ENCODE data around the gene PDE10A.

PDE10A gene

DNA sequence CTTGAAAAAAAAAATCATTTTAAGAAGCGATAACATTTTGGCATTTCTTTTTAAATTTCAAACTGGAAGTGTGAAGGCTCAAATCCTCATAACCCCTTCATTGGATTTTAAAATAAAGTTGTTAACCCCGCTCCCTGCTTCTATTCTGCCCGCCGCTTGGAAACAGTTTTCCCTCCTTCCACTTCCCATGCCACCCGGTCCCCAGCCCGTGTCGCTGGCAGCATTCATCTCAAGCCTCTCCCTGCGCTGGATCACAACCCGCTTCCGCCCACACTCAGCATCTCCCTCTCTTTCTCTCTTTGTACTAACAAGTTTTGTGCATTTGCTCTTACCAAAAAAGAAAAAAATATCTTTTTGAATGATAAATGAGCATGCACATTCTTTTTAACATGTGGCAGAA is 15.4 kb upstream of the PDE10A start:
- no peak for DNase-seq (ENCODE audit: low spot score)

DNA sequence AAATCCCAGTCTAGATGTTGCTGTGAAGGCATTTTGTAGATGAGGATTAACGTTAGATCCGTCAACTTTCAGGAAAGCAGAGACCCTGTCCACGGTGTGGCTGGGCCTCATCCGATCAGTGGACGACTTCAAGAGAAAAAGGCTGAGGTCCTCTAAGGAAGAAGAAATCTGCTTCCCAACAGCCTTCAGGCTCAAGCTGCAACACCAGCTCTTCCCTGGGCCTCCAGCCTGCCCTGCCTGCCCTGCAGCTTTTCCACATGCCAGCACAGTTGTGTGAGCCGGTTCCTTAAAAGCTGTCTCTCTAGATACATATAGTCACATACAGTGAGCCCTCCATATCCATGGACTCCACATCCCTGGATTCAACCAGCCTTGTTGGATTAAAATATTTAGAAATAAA is 14.1 kb upstream of the PDE10A start:
- no peak for DNase-seq (ENCODE audit: low spot score)

DNA sequence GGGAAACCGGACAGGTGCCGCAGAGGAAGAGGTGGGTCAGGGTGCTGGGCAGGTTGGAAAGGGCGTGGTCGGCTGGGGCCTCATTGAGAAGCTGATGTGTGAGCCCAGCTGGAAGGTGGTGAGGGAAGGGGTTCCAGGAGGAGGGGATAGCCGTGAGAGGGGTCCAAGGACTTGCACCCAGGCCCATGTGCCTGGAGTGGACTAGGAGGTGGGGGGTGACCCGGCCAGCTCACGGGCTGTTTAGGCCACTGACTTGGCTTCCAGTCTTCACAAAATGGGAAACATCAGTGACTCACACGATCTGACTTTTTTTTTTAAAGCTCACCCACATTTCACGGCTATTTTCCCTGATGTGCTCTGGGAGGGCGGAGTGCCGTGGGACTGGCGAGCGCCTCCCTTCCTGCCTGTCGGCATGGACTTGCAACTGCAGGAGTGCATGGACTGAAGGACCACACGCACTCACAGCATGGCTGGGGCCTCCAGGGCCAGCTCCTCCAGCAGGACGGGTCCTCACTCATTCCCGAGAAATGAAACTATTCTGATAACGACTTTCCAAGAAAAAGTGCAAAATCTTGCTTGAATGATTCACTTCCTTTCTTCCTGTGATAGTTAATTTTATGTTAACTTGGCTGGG is 13.5 kb upstream of the PDE10A start:
- DNase-seq (ENCODE audit: low spot score): no peak

DNA sequence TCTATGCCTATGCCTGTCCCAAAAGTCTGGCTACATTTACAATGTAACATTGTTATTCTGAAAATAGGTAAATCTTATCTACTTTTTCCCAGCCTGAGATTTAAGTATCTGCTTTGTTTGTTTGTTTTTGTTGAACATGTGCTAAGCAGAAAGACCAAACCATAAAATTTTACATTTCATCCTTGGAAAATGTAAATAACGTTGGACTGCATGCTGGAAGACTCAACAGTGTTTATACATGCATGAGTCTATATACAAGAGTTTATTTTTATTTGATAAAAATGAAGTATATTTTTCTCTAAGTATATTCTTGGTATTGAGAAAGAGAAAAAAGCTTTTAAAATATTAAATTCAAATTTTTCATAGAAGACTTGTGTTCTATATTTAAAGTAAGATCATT is 12.1 kb upstream of the PDE10A start:
- no peak for DNase-seq (ENCODE audit: low spot score)

DNA sequence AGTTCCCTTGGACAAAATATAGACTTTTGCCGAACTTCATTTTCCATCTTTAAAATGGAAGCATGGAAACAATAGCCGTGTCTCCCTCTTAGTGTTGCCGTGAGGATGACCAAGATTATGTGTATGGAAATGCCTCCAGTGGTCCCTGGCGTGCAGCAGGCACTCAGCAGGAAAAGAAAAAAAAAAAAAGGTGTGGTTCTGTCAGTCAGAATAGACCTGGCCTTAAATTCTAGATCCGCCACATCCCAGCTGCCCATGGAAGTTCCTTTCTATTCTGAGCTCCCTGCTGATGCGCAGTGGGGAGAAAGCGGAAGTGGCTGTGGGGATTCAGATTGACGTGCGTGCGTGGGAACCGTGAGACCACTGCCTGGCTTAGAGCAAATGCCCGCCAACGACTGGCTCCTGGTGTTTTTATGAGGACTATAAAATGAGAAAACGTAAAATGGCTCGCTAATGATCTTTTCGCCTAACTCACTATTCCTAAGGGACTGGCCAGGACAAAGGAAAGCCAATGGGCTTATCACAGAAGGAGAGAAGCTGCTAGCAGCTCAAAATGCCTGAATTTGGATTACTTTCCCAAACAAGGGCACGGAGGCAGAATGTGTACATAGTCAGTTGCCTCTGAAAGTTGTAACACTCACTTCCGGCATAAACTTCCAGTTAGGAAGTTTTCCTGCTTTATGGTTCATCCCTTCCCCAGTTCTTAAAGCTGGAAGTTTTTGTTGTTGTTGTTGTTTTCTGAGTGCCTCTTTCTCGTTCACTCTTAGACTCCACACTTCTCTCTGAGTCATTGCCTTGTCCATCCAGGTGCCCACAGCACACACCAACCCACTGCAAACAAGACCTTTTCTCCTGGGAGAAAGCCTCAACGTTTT is 11.4 kb upstream of the PDE10A start:
- no peak for DNase-seq (ENCODE audit: low spot score)

DNA sequence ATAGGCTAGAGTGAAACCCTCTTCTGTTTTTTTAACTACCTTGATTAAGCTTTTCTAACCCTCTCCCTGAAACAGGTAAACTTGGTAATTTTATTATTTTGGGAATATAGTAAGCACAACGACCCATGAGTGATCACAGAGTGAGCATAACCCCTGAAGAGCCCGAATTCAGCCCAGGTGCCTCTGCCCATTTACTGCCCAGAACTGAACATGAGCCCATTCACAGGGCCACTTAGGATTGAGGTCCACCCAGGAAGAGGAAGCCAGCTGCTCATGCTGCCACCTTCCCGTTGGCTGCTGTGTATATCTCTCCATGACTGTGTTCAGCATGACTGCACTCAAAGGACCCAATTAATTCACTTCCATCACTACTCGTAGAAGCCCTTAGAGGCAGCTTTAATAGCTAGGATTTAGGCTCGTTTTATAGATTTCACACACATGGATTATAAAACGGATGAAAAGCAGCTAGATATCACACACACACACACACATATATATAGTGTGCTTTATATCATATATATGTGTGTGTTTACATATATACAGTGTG is 8.3 kb upstream of the PDE10A start:
- DNase-seq (ENCODE audit: low spot score): no peak

DNA sequence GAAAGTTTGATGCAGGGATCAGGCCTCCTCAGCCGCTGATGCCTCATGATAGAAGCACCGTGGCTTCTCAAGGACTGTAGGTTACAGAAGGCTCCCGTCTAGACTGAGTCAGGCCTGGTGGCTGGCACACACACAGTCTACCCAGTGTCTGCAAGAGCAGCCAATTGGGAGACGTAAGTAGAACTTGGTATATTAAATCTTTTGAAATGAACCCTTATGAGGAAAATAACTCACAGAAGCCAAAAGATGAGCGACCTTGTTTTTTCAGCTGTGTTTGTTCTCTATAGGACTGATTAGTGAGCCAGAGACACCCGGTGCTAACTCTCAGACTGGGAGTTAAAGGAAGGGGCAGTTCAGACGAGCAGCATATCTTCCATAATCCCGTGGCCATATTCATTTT is 5.9 kb upstream of the PDE10A start:
- no peak for DNase-seq (ENCODE audit: low spot score)

DNA sequence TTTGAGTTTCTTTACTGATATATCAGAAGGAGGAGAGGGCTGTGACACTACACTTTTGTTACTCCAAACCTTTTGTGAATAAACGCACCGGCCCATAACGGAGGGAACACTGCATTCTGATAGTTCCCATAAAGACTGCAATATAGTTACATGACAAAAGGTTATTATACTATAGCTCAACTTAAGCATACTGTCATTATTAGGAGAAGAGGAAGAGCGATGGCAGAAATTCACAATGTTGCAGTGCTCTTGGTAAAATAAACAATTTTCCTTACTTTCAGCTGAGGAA is 2.3 kb upstream of the PDE10A start:
- DNase-seq (ENCODE audit: low spot score): no peak

DNA sequence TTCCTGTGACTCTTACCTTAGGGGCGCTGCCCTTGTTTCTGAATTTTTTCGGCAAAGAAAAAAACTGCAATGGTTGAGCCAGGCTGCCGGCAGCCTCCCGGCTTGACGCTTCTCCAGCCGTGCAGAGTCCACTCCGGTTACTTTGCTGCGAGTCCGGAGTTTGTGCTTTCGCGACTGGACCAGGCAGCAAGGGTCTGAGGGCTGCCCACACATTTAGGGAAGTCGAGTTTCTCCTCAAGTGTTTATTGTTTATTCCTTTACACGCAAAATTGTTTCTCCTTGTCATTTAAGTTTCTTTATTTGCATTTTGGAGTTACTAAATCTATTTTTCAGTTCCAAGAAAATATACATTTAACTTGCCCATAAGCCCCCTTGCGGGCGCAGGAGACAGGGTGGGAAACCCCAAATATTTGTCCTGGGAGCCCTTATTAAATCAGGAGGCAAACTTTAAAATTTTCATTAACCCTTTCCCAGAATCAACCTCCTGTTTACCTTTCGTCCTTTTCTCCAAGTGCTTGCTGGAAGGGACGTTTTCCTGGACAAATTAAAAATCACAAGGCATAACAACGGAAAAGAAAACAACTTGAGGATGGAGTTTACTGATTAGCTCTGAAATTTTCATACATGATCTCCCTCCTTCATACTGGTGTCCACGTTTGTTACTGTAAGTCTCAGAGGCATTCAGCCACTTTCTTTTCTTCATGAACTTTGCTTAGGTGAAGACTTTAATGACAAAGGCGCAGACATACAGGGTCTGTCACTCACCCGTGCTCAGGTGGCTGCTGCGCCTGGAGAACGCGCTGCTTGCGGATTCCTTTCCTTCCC is 1.7 kb upstream of the PDE10A start:
- DNase-seq (ENCODE audit: low spot score): peak; percentile 32

DNA sequence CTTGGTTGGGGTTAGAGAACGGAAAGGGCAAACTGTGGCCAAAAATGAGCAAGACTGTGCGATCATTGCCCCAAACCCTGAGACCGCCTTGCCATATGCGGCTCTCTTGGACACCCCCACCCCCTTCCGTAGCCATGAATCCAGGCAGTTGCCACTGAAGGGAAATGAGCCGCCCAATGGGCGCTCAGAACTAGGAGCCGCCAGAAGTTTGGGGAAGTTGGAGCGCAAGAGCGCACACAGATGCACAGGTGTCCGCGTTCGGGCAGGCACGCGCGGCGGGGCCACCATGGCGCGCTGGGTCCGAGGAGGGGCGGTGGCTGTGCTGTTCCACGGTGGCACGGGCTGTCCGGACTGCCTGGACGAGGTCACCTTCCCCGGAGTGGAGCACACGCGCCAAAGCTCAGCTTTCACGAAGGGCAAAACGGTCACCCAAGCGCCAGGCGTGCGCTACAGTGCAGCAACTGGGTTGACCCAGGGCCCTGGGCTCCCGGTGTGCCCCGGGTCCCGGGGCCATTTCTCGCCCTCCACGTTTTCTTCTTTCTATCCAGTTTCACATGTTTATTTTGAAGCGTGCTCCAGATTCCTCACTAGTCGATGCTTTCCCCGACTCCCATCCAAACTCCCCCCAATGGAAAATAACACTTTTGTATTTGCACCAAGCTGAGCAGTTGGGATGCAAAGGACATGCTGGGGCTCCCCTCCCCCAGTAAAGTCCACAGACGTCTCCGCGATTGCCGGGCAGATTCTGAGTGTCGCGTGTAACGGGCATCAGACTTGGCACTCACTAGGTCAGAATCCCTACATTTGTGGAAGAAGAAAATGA is 906 bp upstream of the PDE10A start:
- no peak for DNase-seq (ENCODE audit: low spot score)

DNA sequence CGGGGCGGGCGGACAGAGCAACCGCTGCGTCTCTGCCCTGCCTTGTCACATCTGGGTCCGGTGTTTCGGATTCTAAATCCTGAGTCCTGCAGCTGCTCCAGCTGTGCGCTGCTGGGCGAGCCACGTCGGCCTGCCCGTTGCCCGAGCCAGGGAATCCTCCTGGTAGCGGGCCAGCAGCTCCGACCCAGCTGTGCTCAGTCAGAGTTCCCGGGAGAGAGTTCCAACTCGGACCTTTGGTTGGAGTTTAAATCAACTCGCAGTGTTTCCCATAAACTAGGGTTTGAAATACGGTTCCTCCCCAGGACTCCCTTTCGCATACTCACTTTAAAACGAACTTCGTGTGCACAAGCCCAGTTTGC is 315 bp upstream of the PDE10A start:
- DNase-seq (ENCODE audit: low spot score): peak; percentile 44

DNA sequence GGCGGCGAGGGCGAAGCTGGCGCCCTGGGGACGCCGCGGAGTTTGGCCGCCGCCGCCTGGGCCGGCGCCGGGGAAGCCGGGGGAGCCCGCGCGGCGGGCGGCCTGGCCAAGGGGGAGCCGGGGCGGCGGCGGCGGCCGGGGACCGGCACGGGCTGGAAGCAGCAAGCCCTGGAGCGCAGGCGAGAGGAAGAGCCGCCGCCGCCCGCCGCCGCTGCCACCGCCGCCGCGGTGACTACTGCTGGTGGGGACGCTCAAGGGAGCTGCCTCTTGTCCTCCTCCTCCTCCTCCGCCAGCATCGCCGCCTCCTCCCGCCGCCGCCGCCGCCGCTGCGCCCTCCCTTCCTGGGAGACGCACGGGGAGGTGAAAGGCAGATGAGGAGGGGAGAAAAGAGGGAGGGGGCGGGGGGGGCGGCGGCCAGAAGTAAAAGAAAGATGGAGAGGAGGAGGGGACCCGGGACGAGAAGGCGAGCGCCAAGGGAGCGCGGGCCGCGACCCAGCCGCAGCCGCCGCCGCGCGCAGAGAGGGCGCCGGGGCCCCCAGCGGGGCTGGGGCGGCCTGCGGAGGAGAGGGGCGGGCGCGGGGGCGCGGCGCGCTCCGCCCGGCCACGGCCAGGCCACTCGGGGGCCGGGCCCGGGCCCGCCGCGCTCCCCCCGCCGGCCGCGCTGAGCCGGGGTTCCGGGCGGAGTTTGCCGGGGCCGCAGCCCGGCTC is 846 bp downstream of the PDE10A start:
- peak; percentile 49 for DNase-seq (ENCODE audit: low spot score)

DNA sequence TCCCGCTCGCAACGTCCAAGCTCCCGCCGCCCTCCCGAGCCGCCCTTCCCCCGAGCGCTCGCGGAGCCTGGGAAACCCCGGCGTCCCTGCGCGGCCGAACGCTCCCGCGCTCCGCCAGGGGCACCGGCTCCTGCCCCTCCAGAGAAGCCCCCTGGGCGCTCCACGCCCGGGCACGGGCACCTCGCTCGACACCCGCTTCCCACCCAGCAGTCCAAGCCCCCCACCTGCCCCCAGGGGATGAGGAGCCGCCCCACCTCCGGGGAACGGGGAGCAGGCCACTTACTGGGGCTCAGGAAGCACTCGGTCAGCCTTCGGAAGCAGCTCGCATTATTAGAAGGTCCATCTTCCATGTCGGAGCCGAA is 1.4 kb downstream of the PDE10A start:
- DNase-seq (ENCODE audit: low spot score): peak; percentile 24

DNA sequence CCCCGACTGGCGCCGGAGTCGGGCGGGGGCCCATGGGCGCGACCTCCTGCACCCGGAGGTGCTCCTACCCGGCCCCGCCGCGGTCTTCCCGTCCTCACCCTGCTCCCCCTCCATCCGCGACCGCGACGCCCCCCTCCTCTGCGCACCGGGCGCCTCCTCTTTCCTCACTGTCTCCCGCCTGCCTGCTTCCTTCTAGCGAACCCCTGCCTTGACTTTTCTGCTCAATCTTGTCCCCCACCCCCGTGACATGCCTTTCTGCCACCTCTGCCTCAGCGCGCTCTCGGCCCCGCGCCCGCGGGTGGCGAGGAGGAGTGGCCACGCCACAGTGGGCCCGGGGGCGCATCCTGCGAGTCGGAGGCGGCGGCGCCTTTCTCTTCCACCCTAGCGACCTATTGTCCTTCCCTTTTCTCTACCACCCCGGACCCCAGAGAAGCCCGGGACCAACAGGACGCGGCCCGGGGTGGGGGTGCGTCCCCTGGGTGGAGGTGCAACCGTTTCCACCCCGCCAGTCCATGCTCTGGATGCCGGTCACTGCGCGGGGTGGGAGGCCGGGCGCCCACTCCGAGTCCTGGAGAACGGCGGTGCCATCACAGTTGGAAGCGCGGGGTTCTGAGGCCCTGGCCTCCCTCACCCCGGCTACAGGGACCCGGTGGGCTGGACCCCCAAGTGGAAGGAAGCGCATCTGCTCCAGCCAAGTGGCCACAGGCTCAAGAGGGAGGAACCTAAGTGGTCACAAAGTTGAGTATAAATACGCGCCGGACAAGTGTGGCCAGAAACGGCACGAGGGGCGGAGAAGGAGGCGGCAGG is 2.0 kb downstream of the PDE10A start:
- no peak for DNase-seq (ENCODE audit: low spot score)

DNA sequence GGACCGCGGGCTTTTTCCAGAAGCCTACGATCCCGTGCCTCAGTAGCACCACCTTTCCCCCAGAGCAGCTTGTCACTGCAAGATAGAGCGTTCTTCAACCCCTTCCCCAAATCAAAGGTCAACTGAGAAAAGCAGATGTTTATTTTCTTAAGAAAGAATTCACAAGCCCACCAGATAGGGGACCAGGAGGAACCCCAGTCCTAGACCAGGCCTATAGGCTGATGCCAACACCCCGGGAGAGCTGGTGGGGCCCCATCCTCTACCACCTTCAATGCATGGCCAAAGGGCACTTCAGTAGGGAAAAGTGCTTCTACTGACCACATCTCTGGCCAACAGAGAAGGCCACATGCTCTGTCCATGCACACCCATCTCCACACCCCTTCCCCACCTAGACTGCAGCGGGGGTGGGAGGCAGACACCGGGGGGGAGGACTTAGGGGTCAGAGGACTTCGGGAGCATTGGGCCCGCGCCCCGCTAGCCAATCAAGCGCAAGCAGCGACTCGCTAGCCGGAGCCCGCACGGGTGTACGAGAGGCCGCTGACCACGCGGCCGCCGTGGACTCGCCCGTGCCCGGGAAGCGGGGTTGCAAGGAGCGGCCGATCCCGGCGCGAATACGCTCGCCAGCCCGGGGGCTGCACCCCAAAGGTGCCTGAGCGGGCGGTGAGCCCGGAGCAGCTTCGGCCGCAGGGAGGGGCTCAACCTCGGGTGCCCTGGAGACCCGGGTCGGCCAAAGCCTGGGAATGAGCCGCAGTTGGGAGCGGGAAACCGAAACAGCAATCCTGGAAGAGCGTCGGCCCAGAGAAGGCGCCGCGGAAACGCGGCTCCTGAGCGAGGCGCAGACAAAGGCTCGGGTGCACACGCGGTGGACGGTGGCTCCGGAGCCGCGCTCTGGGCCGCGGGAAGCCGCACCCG is 2.8 kb downstream of the PDE10A start:
- peak; percentile 34 for DNase-seq (ENCODE audit: low spot score)

DNA sequence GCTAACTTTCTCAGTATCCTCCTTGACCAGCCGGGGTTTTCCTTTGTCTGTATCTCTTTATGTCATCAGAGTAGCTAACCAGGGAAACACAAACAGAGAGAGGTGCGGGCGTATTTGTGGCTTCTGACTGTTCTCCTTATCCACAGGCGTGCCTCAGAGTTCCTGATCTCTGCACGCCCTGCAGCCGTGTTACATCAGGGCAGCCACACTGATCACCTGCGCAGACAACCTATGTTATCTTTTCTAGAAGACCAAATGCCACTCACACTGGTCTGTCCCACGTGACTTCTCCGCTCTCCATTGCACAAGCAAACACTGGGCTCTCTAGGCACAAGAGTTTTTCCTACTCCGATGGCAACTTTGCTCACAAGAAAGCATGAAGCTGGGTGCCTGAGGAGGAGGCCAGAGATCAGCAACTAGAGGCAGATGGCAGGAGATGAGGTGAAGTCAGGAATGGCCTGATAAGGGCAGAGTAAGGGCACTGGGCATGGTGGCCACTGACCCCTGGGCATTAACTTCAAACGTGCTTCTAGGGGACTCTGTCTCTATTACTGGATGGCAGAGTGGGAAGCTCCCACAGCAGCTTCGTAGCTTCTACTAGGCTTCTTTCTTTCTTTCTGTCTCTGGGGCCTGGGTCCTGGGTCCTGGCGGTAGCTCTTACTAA is 4.5 kb downstream of the PDE10A start:
- no peak for DNase-seq (ENCODE audit: low spot score)

DNA sequence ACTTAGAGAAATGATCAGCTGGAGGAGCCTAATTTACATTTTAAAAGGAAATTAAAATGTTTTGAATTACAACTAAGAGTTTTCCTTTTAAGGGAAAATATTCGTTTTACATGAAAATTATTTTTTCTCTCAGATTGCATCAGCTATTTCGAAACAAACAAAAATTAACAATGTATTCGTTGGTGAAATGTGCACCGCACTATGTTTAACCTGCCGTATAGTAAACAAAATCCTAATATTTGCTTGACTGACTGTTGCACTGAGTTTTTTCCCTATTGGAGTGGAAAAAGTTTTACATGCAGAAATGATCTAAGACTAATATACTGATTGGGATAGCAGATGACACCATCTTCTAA is 5.7 kb downstream of the PDE10A start:
- no peak for DNase-seq (ENCODE audit: low spot score)

DNA sequence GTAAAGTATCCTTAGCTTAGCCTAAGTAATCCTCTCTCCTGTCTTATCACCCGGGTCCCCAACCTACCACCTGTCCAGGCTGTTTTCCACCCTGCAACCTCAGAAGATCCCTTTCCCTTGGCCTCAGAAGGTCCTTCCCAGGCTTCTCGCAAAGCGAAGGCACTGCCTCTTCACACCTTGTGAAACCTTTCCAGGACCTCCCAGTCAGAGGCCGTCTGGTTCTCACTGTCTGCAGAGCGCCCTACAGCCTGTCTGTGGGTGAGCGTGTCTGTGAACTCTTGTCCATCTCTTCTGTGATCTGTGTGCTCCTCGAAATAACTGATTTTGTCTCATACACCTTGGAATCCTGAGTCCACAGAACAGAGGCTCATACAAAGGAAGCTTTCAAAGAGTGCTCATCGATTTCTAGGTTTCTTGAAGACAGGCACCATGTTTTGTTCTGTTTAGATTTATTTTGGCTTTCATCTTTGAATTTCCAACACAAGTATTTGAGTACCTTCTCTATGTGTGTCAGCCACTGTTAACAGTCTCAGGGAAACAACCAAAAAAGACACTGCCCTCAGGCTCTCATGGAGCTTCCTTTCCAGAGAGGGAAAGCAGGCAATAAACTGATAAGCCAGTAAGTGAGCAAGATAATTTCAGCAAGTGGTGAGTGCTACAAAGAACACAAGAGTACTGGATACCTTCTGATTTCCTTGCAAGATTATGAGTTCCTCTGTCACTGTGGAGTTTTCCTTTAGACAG is 6.3 kb downstream of the PDE10A start:
- DNase-seq (ENCODE audit: low spot score): no peak
